VCaP (cell line): ENCODE measurements around the gene MYO3B.

Experiments used
- H3K27ac ChIP-seq: fragments of 450-650 bp; 2 replicates; pipeline ENCODE4 v1.5.1; 2017
- TF ChIP-seq, protein P1 (sequence below): fragments of 450-650 bp; conservative IDR thresholded peaks from 2 replicates; pipeline ENCODE4 v1.5.1; 2017; ENCODE audit warnings: mild to moderate bottlenecking, moderate library complexity

The MYO3B gene

DNA sequence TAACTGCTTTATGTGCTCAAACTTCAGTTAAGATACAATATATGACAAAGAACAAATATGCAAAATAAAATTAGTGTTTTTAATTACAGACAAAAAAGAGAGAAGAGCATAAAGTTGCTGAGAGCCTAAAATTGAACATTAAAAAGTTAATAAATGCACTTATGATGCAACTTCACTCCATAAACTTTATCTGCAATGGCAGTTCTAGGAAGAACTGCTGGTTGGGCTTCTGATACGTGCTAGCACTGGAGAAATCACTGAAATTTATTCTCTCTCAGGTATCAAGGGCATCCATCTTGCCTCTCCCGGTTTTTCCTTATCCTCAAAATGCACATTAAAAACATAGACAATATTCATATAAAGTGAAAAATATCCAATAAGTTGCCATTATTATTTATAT, 35.7 kb downstream of the MYO3B start:
- H3K27ac ChIP-seq: no peak overlapping the region

DNA sequence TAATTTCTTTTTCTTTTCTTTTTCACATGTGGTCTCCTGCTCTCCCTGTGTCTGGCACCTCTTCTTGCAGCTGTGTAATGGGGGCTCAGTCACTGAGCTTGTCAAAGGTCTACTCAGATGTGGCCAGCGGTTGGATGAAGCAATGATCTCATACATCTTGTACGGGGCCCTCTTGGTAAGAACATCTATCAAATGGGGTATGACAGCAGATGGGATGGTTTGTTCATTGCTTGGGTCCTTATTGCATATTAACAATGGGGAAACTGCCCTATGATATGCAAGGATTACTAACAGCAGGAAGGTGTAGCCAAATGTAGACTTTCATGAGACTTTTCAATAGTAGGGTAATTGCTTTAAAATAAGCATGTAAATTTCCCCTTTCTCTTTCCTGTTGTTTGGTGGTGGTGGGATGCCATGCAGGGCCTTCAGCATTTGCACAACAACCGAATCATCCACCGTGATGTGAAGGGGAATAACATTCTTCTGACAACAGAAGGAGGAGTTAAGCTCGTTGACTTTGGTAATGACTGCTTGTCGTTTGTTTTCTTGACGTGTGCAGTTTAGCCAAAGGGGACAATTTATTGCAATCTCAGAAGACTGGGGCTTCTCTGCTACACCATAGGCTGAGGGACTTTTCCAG, 36.5 kb downstream of the MYO3B start:
- no peak overlapping the region for H3K27ac ChIP-seq
- TF ChIP-seq, protein P1, sequence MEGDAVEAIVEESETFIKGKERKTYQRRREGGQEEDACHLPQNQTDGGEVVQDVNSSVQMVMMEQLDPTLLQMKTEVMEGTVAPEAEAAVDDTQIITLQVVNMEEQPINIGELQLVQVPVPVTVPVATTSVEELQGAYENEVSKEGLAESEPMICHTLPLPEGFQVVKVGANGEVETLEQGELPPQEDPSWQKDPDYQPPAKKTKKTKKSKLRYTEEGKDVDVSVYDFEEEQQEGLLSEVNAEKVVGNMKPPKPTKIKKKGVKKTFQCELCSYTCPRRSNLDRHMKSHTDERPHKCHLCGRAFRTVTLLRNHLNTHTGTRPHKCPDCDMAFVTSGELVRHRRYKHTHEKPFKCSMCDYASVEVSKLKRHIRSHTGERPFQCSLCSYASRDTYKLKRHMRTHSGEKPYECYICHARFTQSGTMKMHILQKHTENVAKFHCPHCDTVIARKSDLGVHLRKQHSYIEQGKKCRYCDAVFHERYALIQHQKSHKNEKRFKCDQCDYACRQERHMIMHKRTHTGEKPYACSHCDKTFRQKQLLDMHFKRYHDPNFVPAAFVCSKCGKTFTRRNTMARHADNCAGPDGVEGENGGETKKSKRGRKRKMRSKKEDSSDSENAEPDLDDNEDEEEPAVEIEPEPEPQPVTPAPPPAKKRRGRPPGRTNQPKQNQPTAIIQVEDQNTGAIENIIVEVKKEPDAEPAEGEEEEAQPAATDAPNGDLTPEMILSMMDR: no peak

More for the DNA sequence above, 35.7 kb downstream of the MYO3B start:
- TF ChIP-seq, protein P1: no peak

DNA sequence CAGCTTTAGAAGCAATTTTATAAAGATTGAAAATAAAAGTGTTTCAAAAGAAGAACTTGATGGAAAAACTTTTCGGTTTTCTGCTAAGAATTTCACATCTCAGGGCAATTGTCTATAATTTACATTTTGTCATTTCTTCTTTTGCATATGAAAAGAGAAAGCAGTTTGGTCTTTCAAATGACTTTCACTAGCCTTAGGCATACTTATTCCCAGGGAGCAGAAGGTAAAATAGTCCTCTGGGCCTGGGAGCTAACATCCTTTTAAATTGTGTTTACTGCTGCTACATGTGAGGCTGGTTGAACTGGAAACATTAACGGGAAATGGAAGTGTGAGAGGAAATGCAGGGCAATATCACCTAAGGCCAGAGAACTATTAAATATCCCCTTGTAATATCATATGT, 37.1 kb downstream of the MYO3B start:
- no peak overlapping the region for H3K27ac ChIP-seq

DNA sequence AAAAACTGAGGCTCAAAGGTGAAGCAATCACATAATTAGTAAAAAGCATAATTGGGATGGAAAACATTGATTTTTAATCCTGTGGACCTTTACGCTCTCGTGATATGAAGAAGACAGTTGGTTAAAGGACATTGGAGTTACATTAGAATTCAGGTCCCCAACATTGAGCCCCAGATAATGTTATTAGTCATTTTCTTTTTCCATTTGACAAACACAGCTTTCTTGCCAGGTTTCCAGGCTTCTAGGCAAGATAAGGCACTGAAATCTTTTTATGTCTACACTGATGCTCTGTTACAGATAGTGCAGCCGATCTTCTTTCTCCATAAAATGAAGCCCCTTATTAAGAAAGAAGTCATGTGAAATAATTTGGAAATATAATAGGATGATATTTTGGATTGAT, 38.5 kb downstream of the MYO3B start:
- H3K27ac ChIP-seq: no peak overlapping the region
- TF ChIP-seq, protein P1: no peak

More for the DNA sequence above, 37.1 kb downstream of the MYO3B start:
- TF ChIP-seq, protein P1: no peak

DNA sequence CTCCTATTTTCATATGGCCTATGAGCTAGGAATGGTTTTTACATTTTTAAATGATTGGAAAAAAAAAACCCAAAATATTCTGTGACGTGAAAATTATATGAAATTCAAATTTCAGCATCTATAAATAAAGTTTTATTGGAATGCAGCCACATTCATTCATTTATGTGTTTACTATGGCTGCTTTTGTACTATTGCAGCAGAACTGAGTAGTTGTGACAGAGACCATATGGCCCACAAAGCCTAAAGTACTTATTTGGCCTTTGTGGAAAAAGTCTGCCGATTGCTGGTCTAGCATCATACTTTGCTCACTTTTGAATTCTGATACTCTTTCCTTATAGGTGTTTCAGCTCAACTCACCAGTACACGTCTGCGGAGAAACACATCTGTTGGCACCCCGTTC, 39.0 kb downstream of the MYO3B start:
- H3K27ac ChIP-seq: no peak overlapping the region
- TF ChIP-seq, protein P1: no peak

DNA sequence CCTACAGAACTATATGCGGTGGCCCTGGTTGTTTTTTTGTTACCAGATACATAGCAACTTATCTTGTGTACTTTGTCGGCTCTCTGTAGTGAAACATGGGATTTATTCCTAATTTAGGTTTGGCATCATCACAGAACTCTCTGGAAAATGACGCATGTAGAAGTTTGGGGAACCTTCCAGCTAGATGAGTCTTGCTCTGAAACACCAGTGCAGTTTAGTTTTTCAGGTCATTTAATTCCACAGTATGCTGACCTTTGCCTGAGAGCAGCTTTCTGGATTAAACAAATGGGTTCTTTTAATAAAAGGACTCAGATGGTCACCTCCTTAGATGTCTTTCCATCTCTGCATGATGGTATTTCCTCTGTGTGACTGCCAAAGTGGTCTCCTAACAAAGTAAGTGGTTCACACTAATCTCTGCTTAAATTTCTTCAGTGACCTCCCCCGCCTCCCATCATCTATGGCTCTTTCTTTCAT, 39.9 kb downstream of the MYO3B start:
- peak overlapping the region; percentile 74 for H3K27ac ChIP-seq
- TF ChIP-seq, protein P1: no peak

DNA sequence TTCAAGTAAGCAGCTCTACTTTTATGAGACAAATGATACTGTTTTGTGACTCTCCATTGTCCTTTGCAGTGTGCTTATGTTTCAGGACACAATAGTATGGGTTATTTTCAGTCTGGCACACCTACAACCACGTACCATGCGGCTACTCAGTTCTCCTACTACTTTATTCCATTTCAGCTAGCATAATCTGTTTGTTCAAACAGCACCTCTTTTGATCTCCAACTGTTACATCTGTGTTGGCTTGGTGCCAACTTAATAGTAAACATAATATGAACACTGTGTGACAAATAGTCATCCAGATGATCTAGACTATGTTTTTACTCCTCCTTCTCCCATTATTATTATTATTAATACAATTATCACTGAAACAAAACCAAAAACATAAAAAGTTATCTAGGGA, 40.5 kb downstream of the MYO3B start:
- TF ChIP-seq, protein P1: no peak
- peak overlapping the region; percentile 74 for H3K27ac ChIP-seq
